Measurements from ENCODE around the gene DNAJC5.

DNAJC5 gene

GRCh38 chr20:63861365-63861934 lies 33.5 kb upstream of the DNAJC5 start, which contains the start of gene ABHD16B (continued):
- no peak for TF ChIP-seq ZNF70 (CRISPR knock-in tag; IDR thresholded peaks at IDR 0.05)

- TF ChIP-seq ZNF565 (CRISPR knock-in tag; conservative IDR thresholded peaks at IDR 0.05; ENCODE audit: low read depth) (no peak), PATZ1 (CRISPR knock-in tag; IDR thresholded peaks at IDR 0.05; ENCODE audit: borderline replicate concordance) (no peak), ZNF70 (CRISPR knock-in tag; IDR thresholded peaks at IDR 0.05) (no peak), TOX (CRISPR knock-in tag; IDR thresholded peaks at IDR 0.05; ENCODE audit: borderline replicate concordance) (no peak), TSHZ2 (CRISPR knock-in tag; IDR thresholded peaks at IDR 0.05) (no peak), POU6F1 (CRISPR knock-in tag; IDR thresholded peaks at IDR 0.05; ENCODE audit: borderline replicate concordance, low read depth) (no peak), ZNF8 (CRISPR knock-in tag; IDR thresholded peaks at IDR 0.05) (no peak), CSDC2 (CRISPR knock-in tag; IDR thresholded peaks at IDR 0.05) (no peak)
- no peak for ATAC-seq
These were observed 32.7 kb upstream of the DNAJC5 start for GRCh38 chr20:63861981-63862901.

- no peak for TF ChIP-seq GLIS3 (CRISPR knock-in tag; IDR thresholded peaks at IDR 0.05)
- no peak for TF ChIP-seq SNAI2 (CRISPR knock-in tag; IDR thresholded peaks at IDR 0.05)
- no peak for TF ChIP-seq ZNF565 (CRISPR knock-in tag; conservative IDR thresholded peaks at IDR 0.05; ENCODE audit: low read depth)
- no peak for TF ChIP-seq PATZ1 (CRISPR knock-in tag; IDR thresholded peaks at IDR 0.05; ENCODE audit: borderline replicate concordance)
- TF ChIP-seq BACH2 (CRISPR knock-in tag; IDR thresholded peaks at IDR 0.05; ENCODE audit: borderline replicate concordance), result no peak
- no peak for TF ChIP-seq ARNTL (CRISPR knock-in tag; IDR thresholded peaks at IDR 0.05; ENCODE audit: borderline replicate concordance, low read depth)
- TF ChIP-seq CSRNP3 (CRISPR knock-in tag; IDR thresholded peaks at IDR 0.05), result no peak
- TF ChIP-seq OSR1 (CRISPR knock-in tag; IDR thresholded peaks at IDR 0.05), result no peak
- TF ChIP-seq TOX (CRISPR knock-in tag; IDR thresholded peaks at IDR 0.05; ENCODE audit: borderline replicate concordance), result no peak
- TF ChIP-seq TSHZ2 (CRISPR knock-in tag; IDR thresholded peaks at IDR 0.05), result no peak
- TF ChIP-seq RARB (CRISPR knock-in tag; IDR thresholded peaks at IDR 0.05), result no peak
- no peak for TF ChIP-seq ISL1 (CRISPR knock-in tag; IDR thresholded peaks at IDR 0.05)
- ATAC-seq, result no peak
These were observed 31.7 kb upstream of the DNAJC5 start for GRCh38 chr20:63863021-63863797.

All from SK-N-SH treated with all-trans-retinoic acid at 6 μM for 48 hours (cell line).